HepG2 (cell line): ENCODE data around the gene HAGHL. TPM values are rescaled to one million over a fixed set of nuclear protein-coding genes. Genes with fewer than 3 reads are reported as not detected.

ENCODE experiments used
- ASH2L ChIP-seq: fragments of 300-600, 200-600 bp; sonication (generic); IDR thresholded peaks from 2 replicates; pipeline ENCODE4 v1.7.0; 2017; ENCODE audit warnings: low read depth, mild to moderate bottlenecking, moderate library complexity, mixed read lengths, low read length; ENCODE audit not compliant: insufficient read length
- BATF2 ChIP-seq: sonication (generic); formaldehyde crosslinking; IDR thresholded peaks from 2 replicates; pipeline ENCODE4 v1.8.0; 2022; ENCODE audit warnings: mild to moderate bottlenecking, missing genetic modification reagents, moderate library complexity
- CBX1 ChIP-seq: IDR thresholded peaks from one replicate; pipeline ENCODE4 v1.6.1; 2016; ENCODE audit warnings: antibody characterized with exemption, low read depth
- CEBPB ChIP-seq: IDR thresholded peaks from 2 replicates; pipeline ENCODE4 v1.6.1; 2011; ENCODE audit warnings: low read depth, low read length, improper control_type of control experiment, borderline replicate concordance
- FOXA1 ChIP-seq, 2 experiments: fragments of 450-650 bp in 1 of 2; sonication (generic) in 1 of 2; formaldehyde crosslinking in 1 of 2; IDR thresholded peaks; 2 replicates each; pipeline versions ENCODE4 v1.4.0 to v1.6.1; 2016 to 2020; ENCODE audit warnings: missing genetic modification reagents in 1 of 2
- GFI1 ChIP-seq: sonication (generic); formaldehyde crosslinking; IDR thresholded peaks from 2 replicates; pipeline ENCODE4 v1.5.0; 2020; ENCODE audit warnings: missing genetic modification reagents, mild to moderate bottlenecking, borderline replicate concordance
- HES4 ChIP-seq: sonication (generic); formaldehyde crosslinking; IDR thresholded peaks from 2 replicates; pipeline ENCODE4 v1.9.0; 2021; ENCODE audit warnings: mild to moderate bottlenecking, missing genetic modification reagents, borderline replicate concordance
- KDM1A ChIP-seq: IDR thresholded peaks from 2 replicates; pipeline ENCODE4 v1.6.1; 2016; ENCODE audit warnings: missing compliant biosample characterization
- KDM3A ChIP-seq: IDR thresholded peaks from 2 replicates; pipeline ENCODE4 v1.6.1; 2018; ENCODE audit warnings: low read depth, missing compliant biosample characterization
- MBD4 ChIP-seq: IDR thresholded peaks from 2 replicates; pipeline ENCODE4 v1.6.1; 2012; ENCODE audit warnings: low read length, inconsistent platforms, borderline replicate concordance
- MLXIP ChIP-seq: sonication (generic); formaldehyde crosslinking; IDR thresholded peaks from 2 replicates; pipeline ENCODE4 v1.9.0; 2021; ENCODE audit warnings: missing genetic modification reagents, borderline replicate concordance
- PCBP1 ChIP-seq: fragments of 200-400 bp; formaldehyde crosslinking; IDR thresholded peaks from 2 replicates; pipeline ENCODE4 v1.6.1; 2017; ENCODE audit warnings: mild to moderate bottlenecking, low read depth, low read length, borderline replicate concordance
- SAFB2 ChIP-seq: sonication (generic); formaldehyde crosslinking; IDR thresholded peaks from 2 replicates; pipeline ENCODE4 v1.5.1; 2020; ENCODE audit warnings: missing genetic modification reagents, low read depth, mild to moderate bottlenecking, borderline replicate concordance
- SETDB1 ChIP-seq: sonication (generic); formaldehyde crosslinking; IDR thresholded peaks from 2 replicates; pipeline ENCODE4 v1.5.1; 2020; ENCODE audit warnings: missing genetic modification reagents, mild to moderate bottlenecking, borderline replicate concordance
- TBX2 ChIP-seq: sonication (generic); formaldehyde crosslinking; IDR thresholded peaks from 2 replicates; pipeline ENCODE4 v1.5.0; 2020; ENCODE audit warnings: missing genetic modification reagents, mild to moderate bottlenecking, borderline replicate concordance
- WIZ ChIP-seq: sonication (generic); formaldehyde crosslinking; IDR thresholded peaks from 2 replicates; pipeline ENCODE4 v1.5.1; 2020; ENCODE audit warnings: mild to moderate bottlenecking, missing genetic modification reagents
- ZNF20 ChIP-seq: sonication (generic); formaldehyde crosslinking; IDR thresholded peaks from 2 replicates; pipeline ENCODE4 v1.4.0; 2020; ENCODE audit warnings: mild to moderate bottlenecking, moderate library complexity, missing genetic modification reagents
- ZNF530 ChIP-seq: sonication (generic); formaldehyde crosslinking; IDR thresholded peaks from 2 replicates; pipeline ENCODE4 v1.5.0; 2020; ENCODE audit warnings: low read depth, mild to moderate bottlenecking, missing genetic modification reagents
- polyA plus RNA-seq, 8 experiments: library from polyadenylated mRNA; depleted of rRNA in 3 of 8; stranded (reverse) in 7 of 8; unstranded in 1 of 8; fragments of >200 nt; fragmentation: Illumina TruSeq in 4 of 8; extraction: Trizol in 4 of 8; gene quantifications; 2 replicates each; pipeline versions ENCODE4 v1.2.1 to v1.2.3, GENCODE V29; 2011 to 2016; ENCODE audit warnings: low read depth in 4 of 8, missing spikeins in 1 of 8, mixed read lengths in 1 of 8; ENCODE audit not compliant: insufficient read depth in 1 of 8
- total RNA-seq, 5 experiments: library from RNA; depleted of rRNA; stranded (reverse); fragments of >200 nt; fragmentation: Illumina TruSeq; extraction: Trizol; gene quantifications; 2 replicates each; pipeline ENCODE4 v1.2.3, GENCODE V29; 2016; ENCODE audit warnings: low read depth in 1 of 5
- TF ChIP-seq, protein P1 (sequence below): sonication (generic); formaldehyde crosslinking; IDR thresholded peaks from 2 replicates; pipeline ENCODE4 v1.5.0; 2020; ENCODE audit warnings: missing genetic modification reagents
- TF ChIP-seq, protein P2 (sequence below): sonication (generic); formaldehyde crosslinking; IDR thresholded peaks from 2 replicates; pipeline ENCODE4 v1.4.0; 2020; ENCODE audit warnings: mild to moderate bottlenecking, low read depth, missing genetic modification reagents
- TF ChIP-seq, protein P3 (sequence below): sonication (generic); formaldehyde crosslinking; IDR thresholded peaks from 2 replicates; pipeline ENCODE4 v1.5.1; 2020; ENCODE audit warnings: missing genetic modification reagents, mild to moderate bottlenecking, borderline replicate concordance

Gene HAGHL
- total and polyA plus RNA-seq, 2 of the 13 experiments (the other 11 are each of a cell fraction or from before 2014, with no cell fraction given): 3.4 to 8.4 TPM

DNA sequence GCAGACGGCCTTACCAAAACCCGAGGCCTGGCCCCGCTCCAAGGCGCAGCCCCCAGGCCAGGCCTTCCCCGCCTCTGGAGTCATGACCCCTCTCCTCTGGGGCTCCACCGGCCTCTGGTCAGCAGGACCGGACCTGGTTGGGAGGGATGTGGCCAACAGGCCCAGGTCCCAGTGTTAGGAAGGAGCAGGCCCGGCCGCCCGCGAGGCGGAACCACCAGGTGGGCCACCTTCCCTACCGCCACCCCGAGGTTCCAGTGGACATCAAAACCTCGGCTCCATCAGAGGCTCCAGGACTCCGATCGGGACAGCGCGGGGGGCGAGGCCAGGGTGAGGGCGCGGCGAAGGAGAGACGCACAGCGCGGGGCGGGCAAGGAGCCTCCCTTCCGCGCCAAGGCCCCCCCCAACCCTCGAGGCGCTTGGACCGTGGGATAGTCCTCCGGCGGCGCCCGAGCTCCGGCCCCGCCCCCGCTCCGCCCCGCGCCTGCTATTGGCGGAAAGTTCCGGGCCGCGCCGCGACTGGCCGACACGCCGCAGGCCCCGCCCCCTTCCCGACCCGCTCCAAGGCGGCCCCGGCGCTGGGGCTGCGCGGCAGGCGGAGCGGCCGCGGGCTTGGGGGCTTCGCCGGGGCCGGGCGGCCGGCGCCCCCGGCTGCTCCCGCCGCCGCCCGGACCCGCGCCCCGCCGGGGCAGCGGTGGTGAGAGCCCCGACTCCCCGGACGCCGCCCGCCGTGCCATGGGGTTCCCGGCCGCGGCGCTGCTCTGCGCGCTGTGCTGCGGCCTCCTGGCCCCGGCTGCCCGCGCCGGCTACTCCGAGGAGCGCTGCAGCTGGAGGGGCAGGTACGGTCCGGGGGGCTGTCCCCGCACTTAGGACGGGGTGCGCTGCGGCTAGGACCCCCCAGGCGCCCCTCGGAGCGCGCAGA, 12.1 kb upstream of the HAGHL start, which contains the start of gene METRN (continued):
- TF ChIP-seq, protein P1, sequence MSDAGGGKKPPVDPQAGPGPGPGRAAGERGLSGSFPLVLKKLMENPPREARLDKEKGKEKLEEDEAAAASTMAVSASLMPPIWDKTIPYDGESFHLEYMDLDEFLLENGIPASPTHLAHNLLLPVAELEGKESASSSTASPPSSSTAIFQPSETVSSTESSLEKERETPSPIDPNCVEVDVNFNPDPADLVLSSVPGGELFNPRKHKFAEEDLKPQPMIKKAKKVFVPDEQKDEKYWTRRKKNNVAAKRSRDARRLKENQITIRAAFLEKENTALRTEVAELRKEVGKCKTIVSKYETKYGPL (CRISPR knock-in tag): no peak
- TF ChIP-seq MBD4: no peak
- TF ChIP-seq CBX1: no peak
- peak; percentile 46; the same call in 1 of the 2 replicates for TF ChIP-seq TBX2 (CRISPR knock-in tag)
- no peak for TF ChIP-seq PCBP1
- no peak for TF ChIP-seq GFI1 (CRISPR knock-in tag)
- TF ChIP-seq, protein P2, sequence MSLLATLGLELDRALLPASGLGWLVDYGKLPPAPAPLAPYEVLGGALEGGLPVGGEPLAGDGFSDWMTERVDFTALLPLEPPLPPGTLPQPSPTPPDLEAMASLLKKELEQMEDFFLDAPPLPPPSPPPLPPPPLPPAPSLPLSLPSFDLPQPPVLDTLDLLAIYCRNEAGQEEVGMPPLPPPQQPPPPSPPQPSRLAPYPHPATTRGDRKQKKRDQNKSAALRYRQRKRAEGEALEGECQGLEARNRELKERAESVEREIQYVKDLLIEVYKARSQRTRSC (CRISPR knock-in tag): no peak
- no peak for TF ChIP-seq KDM3A (CRISPR knock-in tag)
- TF ChIP-seq SETDB1: no peak
- no peak for TF ChIP-seq WIZ
- TF ChIP-seq, protein P3, sequence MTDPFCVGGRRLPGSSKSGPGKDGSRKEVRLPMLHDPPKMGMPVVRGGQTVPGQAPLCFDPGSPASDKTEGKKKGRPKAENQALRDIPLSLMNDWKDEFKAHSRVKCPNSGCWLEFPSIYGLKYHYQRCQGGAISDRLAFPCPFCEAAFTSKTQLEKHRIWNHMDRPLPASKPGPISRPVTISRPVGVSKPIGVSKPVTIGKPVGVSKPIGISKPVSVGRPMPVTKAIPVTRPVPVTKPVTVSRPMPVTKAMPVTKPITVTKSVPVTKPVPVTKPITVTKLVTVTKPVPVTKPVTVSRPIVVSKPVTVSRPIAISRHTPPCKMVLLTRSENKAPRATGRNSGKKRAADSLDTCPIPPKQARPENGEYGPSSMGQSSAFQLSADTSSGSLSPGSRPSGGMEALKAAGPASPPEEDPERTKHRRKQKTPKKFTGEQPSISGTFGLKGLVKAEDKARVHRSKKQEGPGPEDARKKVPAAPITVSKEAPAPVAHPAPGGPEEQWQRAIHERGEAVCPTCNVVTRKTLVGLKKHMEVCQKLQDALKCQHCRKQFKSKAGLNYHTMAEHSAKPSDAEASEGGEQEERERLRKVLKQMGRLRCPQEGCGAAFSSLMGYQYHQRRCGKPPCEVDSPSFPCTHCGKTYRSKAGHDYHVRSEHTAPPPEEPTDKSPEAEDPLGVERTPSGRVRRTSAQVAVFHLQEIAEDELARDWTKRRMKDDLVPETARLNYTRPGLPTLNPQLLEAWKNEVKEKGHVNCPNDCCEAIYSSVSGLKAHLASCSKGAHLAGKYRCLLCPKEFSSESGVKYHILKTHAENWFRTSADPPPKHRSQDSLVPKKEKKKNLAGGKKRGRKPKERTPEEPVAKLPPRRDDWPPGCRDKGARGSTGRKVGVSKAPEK (CRISPR knock-in tag): no peak
- no peak for TF ChIP-seq ASH2L
- TF ChIP-seq ZNF20 (CRISPR knock-in tag): no peak
- no peak for TF ChIP-seq ZNF530
- no peak for TF ChIP-seq KDM1A (CRISPR knock-in tag)
- TF ChIP-seq MLXIP (CRISPR knock-in tag): no peak
- no peak for TF ChIP-seq SAFB2 (CRISPR knock-in tag)
- no peak for TF ChIP-seq CEBPB
- no peak for TF ChIP-seq FOXA1 (IDR thresholded peaks at IDR 0.05)
- TF ChIP-seq FOXA1 (CRISPR knock-in tag; IDR thresholded peaks at IDR 0.05): no peak
- no peak for TF ChIP-seq HES4 (CRISPR knock-in tag)
- no peak for TF ChIP-seq BATF2 (CRISPR knock-in tag)
